ENCODE data around the gene MST1. TPM values are rescaled to one million over a fixed set of nuclear protein-coding genes. Genes with fewer than 3 reads are reported as not detected.

The MST1 gene
- total and polyA plus RNA-seq, 2 donors: 5.5 to 11.2 TPM

- DNase-seq (ENCODE audit: extremely low spot score): no peak
- no peak overlapping the region for H3K4me3 ChIP-seq (ENCODE audit: low read depth, low read length)
- H3K36me3 ChIP-seq (ENCODE audit: insufficient read depth): no peaks in the 10 kb centered on the region
- H3K27ac ChIP-seq (ENCODE audit: low read depth): no peak overlapping the region
- 92% methylated on average over 3 of the region's 3 CpGs for WGBS
- no peaks in the 10 kb centered on the region for H3K4me1 ChIP-seq (ENCODE audit: insufficient read depth)
Measured at GRCh38 chr3:49646236-49646635, 43.0 kb downstream of the MST1 start.

DNA sequence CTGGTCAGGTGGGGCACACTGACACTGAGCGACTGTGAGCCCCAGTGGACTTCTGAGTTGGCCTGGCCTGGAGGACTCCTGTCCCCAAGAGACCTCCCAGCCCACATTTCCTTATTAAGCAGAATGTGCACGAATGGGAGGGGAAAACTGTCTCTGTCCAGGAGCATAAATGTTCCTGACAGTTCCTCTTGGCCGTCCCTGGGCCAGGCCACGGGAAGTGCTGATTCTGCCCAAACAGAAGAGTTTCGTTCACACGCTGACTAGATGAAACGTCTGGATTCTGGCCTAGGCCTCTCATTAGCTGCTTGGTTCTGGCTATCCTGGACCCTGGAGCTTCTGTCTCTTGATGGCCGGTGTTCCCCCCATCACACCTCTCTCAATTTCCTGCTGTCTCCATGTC, 44.6 kb downstream of the MST1 start:
- Histone ChIP-seq H3K4me3 (ENCODE audit: low read depth, low read length) (no peak overlapping the region), H3K27ac (ENCODE audit: low read depth) (no peak overlapping the region), H3K36me3 (ENCODE audit: insufficient read depth) (no peaks in the 10 kb centered on the region), H3K4me1 (ENCODE audit: insufficient read depth) (no peaks in the 10 kb centered on the region)
- WGBS: 76% methylated on average over 8 of the region's 8 CpGs
- DNase-seq (ENCODE audit: extremely low spot score): no peak

GRCh38 chr3:49642708-49643145, 46.5 kb downstream of the MST1 start:
- H3K36me3 ChIP-seq (ENCODE audit: insufficient read depth): no peaks in the 10 kb centered on the region
- no peak for DNase-seq (ENCODE audit: extremely low spot score)
- H3K4me1 ChIP-seq (ENCODE audit: insufficient read depth): no peaks in the 10 kb centered on the region
- no peak overlapping the region for H3K27ac ChIP-seq (ENCODE audit: low read depth)
- H3K4me3 ChIP-seq (ENCODE audit: low read depth, low read length): no peak overlapping the region
- WGBS: 96% methylated on average over 9 of the region's 9 CpGs

- WGBS: 92% methylated on average over 14 of the region's 14 CpGs
- DNase-seq (ENCODE audit: extremely low spot score): no peak
- no peak overlapping the region for H3K4me3 ChIP-seq (ENCODE audit: low read depth, low read length)
Measured at GRCh38 chr3:49641921-49642707, 47.2 kb downstream of the MST1 start.

DNA sequence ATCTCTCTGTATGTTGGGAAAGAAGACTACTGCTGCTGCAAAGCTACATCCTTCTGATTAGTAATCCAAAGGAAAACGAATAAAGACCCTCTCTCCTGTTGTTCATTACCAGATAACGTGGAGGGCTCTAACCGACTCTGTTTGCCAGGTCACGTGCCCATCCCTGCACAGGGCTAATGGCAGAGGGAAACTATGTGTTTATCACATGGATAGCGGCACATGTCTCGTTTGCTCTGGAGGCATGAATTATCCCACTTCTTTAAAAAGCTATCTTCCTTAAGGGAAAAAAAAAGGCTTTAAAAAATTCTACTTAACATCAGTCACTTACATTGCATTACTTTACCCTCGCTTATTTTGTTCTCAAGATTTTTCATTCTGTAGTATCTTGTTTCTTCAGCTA, 48.0 kb downstream of the MST1 start:
- DNase-seq (ENCODE audit: extremely low spot score): no peak
- Histone ChIP-seq H3K4me1 (ENCODE audit: insufficient read depth) (no peaks in the 10 kb centered on the region), H3K36me3 (ENCODE audit: insufficient read depth) (no peaks in the 10 kb centered on the region), H3K4me3 (ENCODE audit: low read depth, low read length) (no peak overlapping the region), H3K27ac (ENCODE audit: low read depth) (no peak overlapping the region)
- WGBS: 58% methylated on average over 7 of the region's 7 CpGs

More at GRCh38 chr3:49641921-49642707, 47.2 kb downstream of the MST1 start:
- Histone ChIP-seq H3K36me3 (ENCODE audit: insufficient read depth) (no peaks in the 10 kb centered on the region), H3K27ac (ENCODE audit: low read depth) (no peak overlapping the region), H3K4me1 (ENCODE audit: insufficient read depth) (no peaks in the 10 kb centered on the region)

- Histone ChIP-seq H3K4me3 (ENCODE audit: low read depth, low read length) (no peak overlapping the region), H3K36me3 (ENCODE audit: insufficient read depth) (no peaks in the 10 kb centered on the region), H3K27ac (ENCODE audit: low read depth) (no peak overlapping the region), H3K4me1 (ENCODE audit: insufficient read depth) (no peaks in the 10 kb centered on the region)
- WGBS: 73% methylated on average over 2 of the region's 2 CpGs
- DNase-seq (ENCODE audit: extremely low spot score): no peak
Measured at GRCh38 chr3:49639551-49639950, 49.7 kb downstream of the MST1 start.

DNA sequence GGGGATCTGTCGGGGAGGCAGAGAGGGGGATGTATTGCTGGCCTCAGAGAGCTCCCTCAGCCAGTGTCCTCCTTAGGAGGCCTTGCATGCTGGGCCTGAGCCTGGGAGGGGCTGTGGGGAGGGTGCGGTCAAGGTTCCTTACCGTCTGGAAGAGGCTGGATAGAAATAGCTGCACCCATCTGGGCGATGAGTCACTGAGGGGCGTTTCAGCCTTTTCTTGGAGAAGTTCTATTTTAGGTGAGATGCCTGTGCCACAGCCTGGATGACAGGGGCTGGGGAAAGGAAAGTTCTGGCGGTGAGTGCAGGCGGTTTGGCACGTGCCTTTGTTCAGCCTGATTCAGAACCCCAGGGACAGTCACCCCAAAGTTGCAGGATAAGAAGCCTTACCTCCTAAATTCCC, 50.8 kb downstream of the MST1 start:
- Histone ChIP-seq H3K4me1 (ENCODE audit: insufficient read depth) (no peaks in the 10 kb centered on the region), H3K4me3 (ENCODE audit: low read depth, low read length) (no peak overlapping the region), H3K27ac (ENCODE audit: low read depth) (no peak overlapping the region), H3K36me3 (ENCODE audit: insufficient read depth) (no peaks in the 10 kb centered on the region)
- 48% methylated on average over 8 of the region's 8 CpGs for WGBS
- DNase-seq (ENCODE audit: extremely low spot score): no peak

DNA sequence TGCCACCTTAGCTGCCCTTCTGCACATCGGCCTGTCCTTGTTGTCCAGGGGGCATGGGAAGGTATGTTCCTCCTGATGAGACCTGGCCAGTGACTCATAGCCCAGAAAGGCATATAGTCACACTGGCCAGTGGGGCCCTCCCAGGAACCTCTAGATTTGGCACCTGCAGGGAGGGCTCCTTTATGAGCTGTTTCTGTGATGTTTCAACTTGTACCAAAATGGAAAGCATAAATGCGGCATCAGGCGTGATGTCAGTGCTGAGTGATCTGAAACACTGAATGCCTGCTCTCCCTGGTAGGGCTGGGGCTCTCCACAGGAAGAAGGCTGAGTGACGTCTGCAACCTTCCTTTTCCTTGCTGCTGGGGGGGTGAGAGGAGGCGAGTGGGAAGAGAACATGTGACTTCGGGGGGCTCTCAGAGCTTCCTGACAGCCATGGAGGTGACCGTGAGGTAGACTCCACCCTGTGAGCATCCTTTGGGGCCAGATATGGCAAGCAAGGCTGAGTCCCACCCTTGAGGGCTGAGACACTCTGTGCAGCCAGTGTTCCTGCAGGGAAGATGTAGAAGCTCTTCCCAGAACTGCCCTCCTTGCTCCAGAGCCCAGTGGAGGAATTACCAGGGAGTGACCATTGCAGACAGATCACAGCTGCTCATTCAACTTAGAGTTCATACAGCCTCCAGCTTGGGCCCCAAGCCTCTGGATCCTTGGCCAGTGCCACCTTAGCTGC, 52.2 kb downstream of the MST1 start:
- no peaks in the 10 kb centered on the region for H3K4me1 ChIP-seq (ENCODE audit: insufficient read depth)
- DNase-seq (ENCODE audit: extremely low spot score): no peak
- no peaks in the 10 kb centered on the region for H3K36me3 ChIP-seq (ENCODE audit: insufficient read depth)
- H3K4me3 ChIP-seq (ENCODE audit: low read depth, low read length): no peak overlapping the region
- WGBS: 60% methylated on average over 7 of the region's 7 CpGs
- no peak overlapping the region for H3K27ac ChIP-seq (ENCODE audit: low read depth)

GRCh38 chr3:49634736-49635135, 54.5 kb downstream of the MST1 start:
- Histone ChIP-seq H3K4me1 (ENCODE audit: insufficient read depth) (no peaks in the 10 kb centered on the region), H3K36me3 (ENCODE audit: insufficient read depth) (no peaks in the 10 kb centered on the region), H3K27ac (ENCODE audit: low read depth) (no peak overlapping the region), H3K4me3 (ENCODE audit: low read depth, low read length) (no peak overlapping the region)
- WGBS: 72% methylated on average over 3 of the region's 3 CpGs
- no peak for DNase-seq (ENCODE audit: extremely low spot score)

Small RNA genes lying within 50 kb of the gene (small RNA-seq; reads per million reads assigned to genes)
- gene AMIGO3: not detected

Other genes with a start within 250 kb of the MST1 start
- gene DAG1, start 219.2 kb downstream of the MST1 start, total RNA-seq: 34.1 TPM
- 58.7 TPM for gene DAG1, start 219.2 kb downstream of the MST1 start, polyA plus RNA-seq
- 0.48 TPM for gene BSN, start 135.0 kb downstream of the MST1 start, total RNA-seq
- gene BSN, start 135.0 kb downstream of the MST1 start, polyA plus RNA-seq: 0.39 TPM
- gene APEH, start 15.1 kb downstream of the MST1 start, total RNA-seq: 51.4 TPM
- 73.4 TPM for gene APEH, start 15.1 kb downstream of the MST1 start, polyA plus RNA-seq
- gene RNF123, start 83 bp upstream of the MST1 start, total RNA-seq: 15.9 TPM
- 29.3 TPM for gene RNF123, start 83 bp upstream of the MST1 start, polyA plus RNA-seq
- not detected for gene AMIGO3, start 30.2 kb upstream of the MST1 start, total RNA-seq
- gene AMIGO3, start 30.2 kb upstream of the MST1 start, polyA plus RNA-seq: 1.1 TPM
- 11.3 TPM for gene GMPPB, start 34.5 kb upstream of the MST1 start, total RNA-seq
- gene GMPPB, start 34.5 kb upstream of the MST1 start, polyA plus RNA-seq: 17.9 TPM
- 31.6 TPM for gene IP6K1, start 97.1 kb upstream of the MST1 start, total RNA-seq
- gene IP6K1, start 97.1 kb upstream of the MST1 start, polyA plus RNA-seq: 31.0 TPM
- gene CDHR4, start 110.4 kb upstream of the MST1 start, total RNA-seq: not detected
- gene CDHR4, start 110.4 kb upstream of the MST1 start, polyA plus RNA-seq: 0.10 TPM
- gene INKA1, start 113.8 kb upstream of the MST1 start, total RNA-seq: 10.3 TPM
- 6.5 TPM for gene INKA1, start 113.8 kb upstream of the MST1 start, polyA plus RNA-seq
- 39.6 TPM for gene UBA7, start 124.5 kb upstream of the MST1 start, total RNA-seq
- 37.7 TPM for gene UBA7, start 124.5 kb upstream of the MST1 start, polyA plus RNA-seq
- 6.8 TPM for gene TRAIP, start 167.1 kb upstream of the MST1 start, total RNA-seq
- 2.6 TPM for gene TRAIP, start 167.1 kb upstream of the MST1 start, polyA plus RNA-seq
- 0.37 TPM for gene CAMKV, start 180.4 kb upstream of the MST1 start, total RNA-seq
- not detected for gene CAMKV, start 180.4 kb upstream of the MST1 start, polyA plus RNA-seq
- 1.7 TPM for gene MST1R, start 214.4 kb upstream of the MST1 start, total RNA-seq
- 6.8 TPM for gene MST1R, start 214.4 kb upstream of the MST1 start, polyA plus RNA-seq
- 5.1 TPM for gene MON1A, start 240.3 kb upstream of the MST1 start, total RNA-seq
- gene MON1A, start 240.3 kb upstream of the MST1 start, polyA plus RNA-seq: 13.1 TPM